ES-I3 (cell line): ENCODE measurements around the gene AUNIP.

Source experiments
- H3K36me3 ChIP-seq: 2 replicates; pipeline ENCODE4 v1.6.1; 2013; ENCODE audit warnings: mild to moderate bottlenecking, low read length, control low read depth, moderate library complexity; ENCODE audit not compliant: insufficient read depth
- H3K4me1 ChIP-seq: 2 replicates; pipeline ENCODE4 v1.6.1; 2013; ENCODE audit warnings: mild to moderate bottlenecking, control low read depth, low read length; ENCODE audit not compliant: insufficient read depth
- H3K9ac ChIP-seq: 2 replicates; pipeline ENCODE4 v1.6.1; 2013; ENCODE audit warnings: low read depth, mild to moderate bottlenecking, low read length, moderate library complexity
- H3K9me3 ChIP-seq: 2 replicates; pipeline ENCODE4 v1.6.1; 2013; ENCODE audit warnings: mild to moderate bottlenecking, low read length, moderate library complexity; ENCODE audit not compliant: control insufficient read depth, insufficient read depth

Gene AUNIP

GRCh38 chr1:25817840-25818501 is 41.3 kb downstream of the AUNIP start:
- H3K36me3 ChIP-seq = 0 out of 2 replicates have a peak, but pooled peaks cover 3% of the 10 kb centered on the region
- H3K9me3 ChIP-seq = no peaks in the 10 kb centered on the region
- H3K9ac ChIP-seq = 0 out of 2 replicates have a peak overlapping the region, but pooled peaks have one; percentile 4
- peaks cover 9% of the 10 kb centered on the region for H3K4me1 ChIP-seq

DNA sequence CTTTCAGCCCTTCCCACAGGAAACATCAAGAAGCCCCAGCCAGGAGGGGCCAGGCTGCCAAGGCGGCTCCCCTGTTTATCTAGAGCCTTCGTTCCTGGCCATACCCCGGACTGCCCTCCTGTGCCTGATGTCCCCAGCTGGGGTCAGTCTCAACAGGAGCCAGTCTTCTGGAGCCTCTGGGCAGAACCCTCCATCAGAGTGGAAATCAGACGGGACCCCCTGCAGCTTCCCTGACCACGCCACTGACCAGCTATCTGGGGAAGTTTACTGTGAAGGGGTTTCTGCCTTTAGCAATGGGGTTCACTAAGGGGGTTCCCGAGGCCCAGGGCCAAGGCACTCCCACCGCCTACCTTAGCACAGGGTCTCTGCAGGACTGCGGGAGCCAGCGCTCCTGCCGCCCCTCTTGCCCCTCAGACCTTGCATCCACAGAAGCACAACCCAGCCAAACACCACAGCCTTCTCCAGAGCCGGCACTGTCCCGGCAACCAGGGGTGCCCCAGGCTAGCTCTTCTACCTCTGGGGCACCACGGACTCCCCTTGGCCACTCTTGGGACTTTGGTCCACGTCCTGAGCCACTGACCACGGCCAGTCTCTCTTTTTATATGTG is 43.0 kb downstream of the AUNIP start:
- Histone ChIP-seq H3K4me1 (peaks cover 9% of the 10 kb centered on the region), H3K9ac (no peak overlapping the region), H3K9me3 (no peaks in the 10 kb centered on the region), H3K36me3 (0 out of 2 replicates have a peak, but pooled peaks cover 3% of the 10 kb centered on the region)

- Histone ChIP-seq H3K4me1 (peaks cover 9% of the 10 kb centered on the region), H3K9me3 (no peaks in the 10 kb centered on the region), H3K36me3 (0 out of 2 replicates have a peak, but pooled peaks cover 3% of the 10 kb centered on the region), H3K9ac (no peak overlapping the region)
These were observed 43.8 kb downstream of the AUNIP start for GRCh38 chr1:25815208-25816111.

DNA sequence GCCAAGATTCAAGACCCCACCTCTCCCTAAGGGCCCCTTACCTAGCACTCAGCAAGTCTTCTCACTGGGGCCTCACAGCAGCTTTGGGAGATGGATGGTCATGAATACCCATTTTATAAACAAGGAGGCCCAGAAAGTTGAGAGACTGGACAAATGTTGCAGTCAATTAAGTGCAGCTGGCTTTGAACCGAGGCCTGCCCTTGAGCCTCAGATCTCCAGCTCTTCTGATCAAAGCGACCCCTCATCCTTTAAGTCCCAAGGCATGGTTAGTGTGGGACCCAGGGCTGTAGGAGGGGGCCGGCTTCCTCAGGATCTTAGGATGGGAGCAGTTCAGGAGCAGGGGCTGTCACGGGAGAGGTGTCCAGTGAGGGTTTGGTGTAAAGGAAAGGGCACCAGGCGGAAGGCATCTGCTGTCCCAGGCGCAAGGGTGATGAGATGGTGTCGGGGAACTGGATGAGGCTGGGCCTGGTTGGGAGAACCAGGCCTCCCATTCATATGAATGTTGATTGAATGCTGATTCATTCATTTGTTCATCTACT is 44.6 kb downstream of the AUNIP start:
- Histone ChIP-seq H3K9ac (no peak overlapping the region), H3K36me3 (0 out of 2 replicates have a peak, but pooled peaks cover 3% of the 10 kb centered on the region), H3K9me3 (no peaks in the 10 kb centered on the region), H3K4me1 (peaks cover 9% of the 10 kb centered on the region)

- Histone ChIP-seq H3K9ac (no peak overlapping the region), H3K36me3 (0 out of 2 replicates have a peak, but pooled peaks cover 3% of the 10 kb centered on the region), H3K4me1 (peaks cover 8% of the 10 kb centered on the region)
These were observed 45.4 kb downstream of the AUNIP start for GRCh38 chr1:25813734-25814471.

GRCh38 chr1:25813071-25813733 is 46.1 kb downstream of the AUNIP start:
- H3K9ac ChIP-seq = no peak overlapping the region
- no peaks in the 10 kb centered on the region for H3K9me3 ChIP-seq
- H3K4me1 ChIP-seq = peaks cover 1% of the 10 kb centered on the region
- H3K36me3 ChIP-seq = 0 out of 2 replicates have a peak, but pooled peaks cover 3% of the 10 kb centered on the region

More at GRCh38 chr1:25813734-25814471, 45.4 kb downstream of the AUNIP start:
- no peaks in the 10 kb centered on the region for H3K9me3 ChIP-seq

DNA sequence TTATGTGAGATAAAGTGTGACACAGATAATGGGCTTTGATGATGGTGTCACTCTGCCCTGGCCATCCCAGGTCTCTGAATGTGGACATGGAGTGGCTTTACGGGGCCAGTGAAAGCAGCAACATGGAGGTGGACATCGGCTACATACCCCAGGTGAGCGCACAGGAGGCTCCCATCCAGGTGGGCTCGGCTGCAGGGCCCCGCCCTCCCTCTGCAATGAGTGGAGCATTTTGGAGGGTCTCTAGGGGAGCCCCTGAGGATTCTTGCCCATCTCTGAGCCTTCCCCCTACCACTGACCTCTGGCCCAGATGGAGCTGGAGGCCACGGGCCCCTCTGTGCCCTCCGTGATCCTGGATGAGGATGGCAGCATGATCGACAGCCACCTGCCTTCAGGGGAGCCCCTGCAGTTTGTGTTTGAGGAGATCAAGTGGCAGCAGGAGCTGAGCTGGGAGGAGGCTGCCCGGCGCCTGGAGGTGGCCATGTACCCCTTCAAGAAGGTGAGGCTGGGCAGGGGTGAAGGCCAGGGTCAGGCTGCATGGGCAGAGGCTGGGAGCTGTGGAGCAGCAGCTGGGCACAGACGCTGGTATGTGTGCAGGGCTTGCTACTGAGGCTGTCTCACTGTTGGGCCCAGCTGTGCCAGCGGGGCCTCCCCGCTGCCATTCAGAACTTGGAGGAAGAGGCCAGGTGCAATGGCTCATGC is 47.7 kb downstream of the AUNIP start:
- H3K36me3 ChIP-seq = peaks cover 7% of the 10 kb centered on the region; the same call in 1 of the 2 replicates
- H3K4me1 ChIP-seq = no peaks in the 10 kb centered on the region
- H3K9ac ChIP-seq = no peak overlapping the region
- H3K9me3 ChIP-seq = no peaks in the 10 kb centered on the region

DNA sequence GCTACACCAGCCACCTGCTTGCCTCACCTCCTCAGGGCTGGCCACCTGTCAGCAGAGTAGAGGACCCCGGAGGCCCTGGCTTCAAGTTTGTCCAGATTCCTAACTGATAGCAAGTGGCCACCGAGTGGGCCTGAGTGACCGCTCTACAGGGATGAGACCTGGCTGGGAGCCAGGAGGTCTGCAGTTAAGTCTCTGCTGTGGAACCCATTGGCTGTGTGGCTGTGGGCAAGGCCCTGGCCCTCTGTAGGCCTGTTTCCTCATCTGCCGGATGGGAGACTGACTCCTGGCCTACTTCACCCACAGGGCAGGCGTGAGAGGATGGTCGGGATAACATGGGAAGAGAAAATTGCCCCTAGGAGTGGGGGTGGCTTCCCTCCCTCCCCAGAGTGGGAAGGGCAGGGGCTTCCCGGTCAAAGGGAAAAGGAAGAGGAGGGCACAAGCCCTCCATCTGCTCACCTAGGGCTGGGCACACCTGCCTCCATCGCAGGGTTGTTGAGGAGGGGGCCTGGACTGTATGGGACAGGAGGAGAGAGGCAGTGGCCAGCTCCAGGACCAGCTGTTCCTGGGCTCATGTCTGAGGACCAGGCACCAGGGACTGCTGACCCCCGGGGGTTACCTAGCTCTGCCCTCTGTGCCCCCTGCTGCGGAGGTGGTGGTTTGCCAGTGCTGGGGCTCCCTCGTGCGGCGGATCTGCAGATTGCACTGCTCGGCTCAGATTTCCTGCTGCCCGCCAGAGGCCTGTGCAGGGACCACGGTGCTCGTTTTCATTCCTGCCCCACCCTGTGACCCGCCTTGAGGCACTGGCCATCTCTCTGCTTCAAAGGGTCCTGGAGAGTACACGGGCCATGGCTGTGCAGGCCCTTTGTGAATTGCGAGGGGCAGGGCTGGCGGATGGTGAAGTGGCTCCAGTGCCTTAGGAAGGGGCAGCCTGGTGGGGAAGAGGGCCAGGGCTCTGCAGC is 48.6 kb downstream of the AUNIP start:
- Histone ChIP-seq H3K4me1 (no peaks in the 10 kb centered on the region), H3K36me3 (peaks cover 13% of the 10 kb centered on the region; the same call in 1 of the 2 replicates), H3K9me3 (no peaks in the 10 kb centered on the region), H3K9ac (no peak overlapping the region)

DNA sequence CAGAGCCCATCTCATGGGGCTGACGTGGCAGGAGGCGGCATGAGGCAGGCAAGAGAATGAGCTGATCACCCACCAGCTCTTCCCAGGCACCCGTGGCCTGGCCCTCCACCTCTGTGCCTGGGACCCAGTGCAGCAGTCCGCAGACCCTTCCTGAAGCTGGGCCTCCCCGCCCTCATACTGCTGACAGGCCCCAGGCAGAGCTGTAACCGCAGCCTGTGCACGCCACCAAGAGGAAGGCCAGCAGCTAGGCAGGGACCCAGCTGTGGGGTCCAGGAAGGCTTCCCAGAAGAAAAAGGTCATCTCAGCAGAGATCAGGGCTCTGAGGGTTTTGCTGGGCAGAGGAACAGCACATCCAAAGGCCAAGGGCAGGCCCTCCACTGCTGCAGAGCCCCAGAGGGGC is 49.3 kb downstream of the AUNIP start:
- no peaks in the 10 kb centered on the region for H3K4me1 ChIP-seq
- H3K9ac ChIP-seq = no peak overlapping the region
- H3K36me3 ChIP-seq = peaks cover 14% of the 10 kb centered on the region; the same call in 1 of the 2 replicates

GRCh38 chr1:25809283-25809926 is 49.9 kb downstream of the AUNIP start:
- Histone ChIP-seq H3K9me3 (no peaks in the 10 kb centered on the region), H3K36me3 (peaks cover 14% of the 10 kb centered on the region; the same call in 1 of the 2 replicates), H3K4me1 (no peaks in the 10 kb centered on the region), H3K9ac (no peak overlapping the region)

More for the DNA sequence above, 49.3 kb downstream of the AUNIP start:
- no peaks in the 10 kb centered on the region for H3K9me3 ChIP-seq

DNA sequence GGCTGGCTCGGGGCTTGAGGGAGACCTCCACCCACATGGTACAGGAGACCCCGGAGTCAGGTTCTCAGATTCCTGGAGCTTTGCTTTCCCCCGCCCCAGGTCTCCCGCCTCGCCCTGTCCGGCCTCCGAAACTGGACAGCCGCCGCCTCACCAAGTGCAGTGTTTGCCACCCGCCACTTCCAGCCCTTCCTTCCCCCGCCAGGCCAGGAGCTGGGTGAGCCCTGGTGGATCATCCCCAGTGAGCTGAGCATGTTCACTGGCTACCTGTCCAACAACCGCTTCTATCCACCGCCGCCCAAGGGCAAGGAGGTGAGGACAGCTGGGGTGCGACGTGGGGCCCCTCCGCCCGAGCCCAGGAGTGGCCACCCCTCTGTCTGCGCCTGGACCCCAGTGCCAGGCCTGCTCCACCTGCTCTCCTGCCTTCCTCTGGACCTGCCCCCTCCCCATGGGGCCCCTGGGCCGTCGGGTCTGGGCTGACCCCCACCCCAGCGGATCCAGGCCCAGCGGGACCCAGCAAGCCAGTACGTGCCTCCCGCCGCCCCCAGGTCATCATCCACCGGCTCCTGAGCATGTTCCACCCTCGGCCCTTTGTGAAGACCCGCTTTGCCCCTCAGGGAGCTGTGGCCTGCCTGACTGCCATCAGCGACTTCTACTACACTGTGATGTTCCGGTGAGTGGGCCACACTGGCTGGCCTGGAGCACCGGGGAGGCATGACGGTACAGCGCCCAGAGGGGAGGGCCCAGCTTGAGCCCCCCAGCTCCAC is 50.6 kb downstream of the AUNIP start:
- peaks cover 11% of the 10 kb centered on the region; the same call in 1 of the 2 replicates for H3K36me3 ChIP-seq
- no peaks in the 10 kb centered on the region for H3K9me3 ChIP-seq
- H3K9ac ChIP-seq = no peak overlapping the region
- H3K4me1 ChIP-seq = no peaks in the 10 kb centered on the region; the same call in 1 of the 2 replicates
